Suprapubic skin (tissue), 4 donors: ENCODE data around the gene MOAP1.

Experiments used
- CTCF ChIP-seq, 2 donors: fragments of 200-600 bp in 1 of 2; fragments of 450-650 bp in 1 of 2; sonication (generic) in 1 of 2; IDR thresholded peaks; one replicate each; pipeline ENCODE4 v1.5.1; 2016 to 2019; ENCODE audit warnings: antibody characterized with exemption in 2 of 2, mild to moderate bottlenecking in 1 of 2, moderate library complexity in 1 of 2
- EP300 ChIP-seq: sonication (generic); formaldehyde crosslinking; IDR thresholded peaks from one replicate; pipeline ENCODE4 v1.6.1; 2017; ENCODE audit warnings: antibody characterized with exemption
- POLR2A ChIP-seq, 2 donors: fragments of 450-650 bp; IDR thresholded peaks; one replicate each; pipeline ENCODE4 v1.6.1; 2017; ENCODE audit warnings: antibody characterized with exemption in 2 of 2, mild to moderate bottlenecking in 2 of 2, moderate library complexity in 2 of 2
- POLR2AphosphoS5 ChIP-seq, 3 donors: sonication (generic); formaldehyde crosslinking; IDR thresholded peaks; one replicate each; pipeline ENCODE4 v1.6.1; 2017; ENCODE audit warnings: antibody characterized with exemption in 3 of 3

DNA sequence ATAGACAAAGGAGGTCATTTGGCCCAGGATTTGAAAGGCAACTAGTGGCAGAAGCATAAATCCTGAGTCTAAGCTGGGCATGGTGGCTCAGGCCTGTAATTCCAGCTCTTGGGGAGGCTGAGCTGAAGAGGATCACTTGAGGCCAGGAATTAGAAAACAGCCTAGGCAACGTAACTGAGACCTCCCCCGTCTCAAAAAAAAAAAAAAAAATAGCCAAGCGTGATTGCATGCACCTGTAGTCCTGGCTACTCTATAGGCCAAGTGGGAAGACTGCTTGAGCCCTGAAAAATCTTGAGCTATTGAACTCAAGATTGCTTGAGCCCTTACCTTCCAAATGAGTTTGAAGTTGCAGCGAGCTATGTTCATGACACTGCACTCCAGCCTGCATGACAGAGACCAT, 14.3 kb upstream of the MOAP1 start:
- no peak for TF ChIP-seq POLR2A (IDR thresholded peaks at IDR 0.05)
- no peak for TF ChIP-seq CTCF (IDR thresholded peaks at IDR 0.05)
- TF ChIP-seq EP300: no peak
- no peak for TF ChIP-seq POLR2AphosphoS5 (IDR thresholded peaks at IDR 0.05)
